GM12878 (cell line): ENCODE results near the gene LETM1. TPM values are rescaled to one million over a fixed set of nuclear protein-coding genes. Genes with fewer than 3 reads are reported as not detected.

Source experiments
- ATAC-seq: fragments of 200-7000 bp; cut with Tn5 transposase; 3 replicates; pipeline ENCODE4 v1.9.1; 2020; ENCODE audit warnings: mild to moderate bottlenecking, moderate library complexity
- BruUV-seq: library from RNA; stranded (reverse); fragments of 400-500 nt; replicated peaks from 2 replicates; lab custom pipeline; 2021; lab: Mats Ljungman, UMichigan
- CTCF ChIA-PET: fragments of 300-600 bp; sonication (Branson Sonifier 250); formaldehyde crosslinking; extraction: SDS; loops from one replicate; lab custom pipeline; 2021; ENCODE audit warnings: inconsistent platforms; lab: Yijun Ruan, JAX
- POLR2A ChIA-PET: fragments of 350-600 bp; formaldehyde crosslinking; extraction: SDS; loops from one replicate; lab custom pipeline; 2021; ENCODE audit warnings: inconsistent platforms; lab: Charles Lee
- RAD21 ChIA-PET: fragments of 300-600 bp; sonication (Branson Sonifier 250); formaldehyde crosslinking; loops from one replicate; lab custom pipeline; 2023; ENCODE audit warnings: antibody characterized with exemption; ENCODE audit not compliant: unreplicated experiment; lab: Charles Lee
- SMC1A ChIA-PET: fragments of 300-600 bp; sonication (Branson Sonifier 250); formaldehyde crosslinking; loops from one replicate; lab custom pipeline; 2023; ENCODE audit not compliant: unreplicated experiment, uncharacterized antibody; lab: Charles Lee
- DNase-seq: peaks from one replicate; pipeline ENCODE4 v3.0.0-alpha.2; 2011; ENCODE audit warnings: low read depth, low spot score
- FAIRE-seq: peaks from 3 replicates; lab custom pipeline; 2011; peaks lifted over from hg19 to GRCh38; lab: Jason Lieb, UNC
- H2AFZ ChIP-seq: 2 replicates; pipeline ENCODE4 v1.6.0; 2011; ENCODE audit warnings: low read depth, low read length, control low read depth; ENCODE audit not compliant: control insufficient read depth
- H3K27ac ChIP-seq: 2 replicates; pipeline ENCODE4 v1.5.1; 2011; ENCODE audit warnings: control low read depth; ENCODE audit not compliant: control insufficient read depth, insufficient read depth
- H3K27me3 ChIP-seq, 2 experiments: replicated peaks in 1 of 2; 2 replicates each; pipeline versions ENCODE4 v1.6.0 to v1.6.1; 2011; ENCODE audit warnings: low read length in 1 of 2; ENCODE audit not compliant: control insufficient read depth in 2 of 2, insufficient read depth in 2 of 2
- H3K36me3 ChIP-seq, 2 experiments: 2 replicates each; pipeline ENCODE4 v1.5.1; 2011; ENCODE audit warnings: low read length in 1 of 2; ENCODE audit not compliant: control insufficient read depth in 2 of 2, insufficient read depth in 2 of 2
- H3K4me1 ChIP-seq: 2 replicates; pipeline ENCODE4 v1.6.1; 2011; ENCODE audit warnings: mild to moderate bottlenecking, low read length, moderate library complexity, mixed read lengths; ENCODE audit not compliant: control insufficient read depth, insufficient read depth
- H3K4me2 ChIP-seq: 2 replicates; pipeline ENCODE4 v1.6.0; 2011; ENCODE audit warnings: control low read depth; ENCODE audit not compliant: control insufficient read depth, insufficient read depth
- H3K4me3 ChIP-seq: fragments of 200-600 bp; sonication (generic); 2 replicates; pipeline ENCODE4 v1.5.1; 2016
- H3K79me2 ChIP-seq: 2 replicates; pipeline ENCODE4 v1.6.0; 2011; ENCODE audit warnings: low read length; ENCODE audit not compliant: control insufficient read depth, insufficient read depth
- H3K9ac ChIP-seq: 2 replicates; pipeline ENCODE4 v1.8.0; 2011; ENCODE audit warnings: low read length, control low read depth, mixed read lengths; ENCODE audit not compliant: control insufficient read depth, insufficient read depth
- H3K9me3 ChIP-seq: replicated peaks from 3 replicates; pipeline ENCODE4 v1.5.1; 2011; ENCODE audit warnings: mild to moderate bottlenecking, low read length; ENCODE audit not compliant: control insufficient read depth, insufficient read depth
- H4K20me1 ChIP-seq: 2 replicates; pipeline ENCODE4 v1.6.0; 2011; ENCODE audit not compliant: control insufficient read depth, insufficient read depth
- ASH2L ChIP-seq: fragments of 300-600, 200-600 bp; sonication (generic); IDR thresholded peaks from 2 replicates; pipeline ENCODE4 v1.6.1; 2017; ENCODE audit warnings: low read depth, mild to moderate bottlenecking, borderline replicate concordance
- BRCA1 ChIP-seq: IDR thresholded peaks from 2 replicates; pipeline ENCODE4 v1.6.1; 2011; ENCODE audit warnings: low read depth, low read length, improper control_type of control experiment
- FOS ChIP-seq: IDR thresholded peaks from 3 replicates; pipeline ENCODE4 v1.6.1; 2011; ENCODE audit warnings: borderline replicate concordance; ENCODE audit not compliant: insufficient read length; ENCODE audit errors: extremely low read depth
- HDGF ChIP-seq: fragments of 450-650 bp; IDR thresholded peaks from 2 replicates; pipeline ENCODE4 v1.6.1; 2016; ENCODE audit warnings: antibody characterized with exemption
- KLF5 ChIP-seq: fragments of 450-650 bp; IDR thresholded peaks from 2 replicates; pipeline ENCODE4 v1.6.1; 2014; ENCODE audit warnings: mild to moderate bottlenecking; ENCODE audit not compliant: partially characterized antibody
- MYB ChIP-seq: fragments of 150-350 bp; IDR thresholded peaks from 2 replicates; pipeline ENCODE4 v1.6.1; 2014; ENCODE audit warnings: mild to moderate bottlenecking, low read depth, low read length, borderline replicate concordance
- MYC ChIP-seq: IDR thresholded peaks from 2 replicates; pipeline ENCODE4 v1.6.1; 2011; ENCODE audit warnings: mild to moderate bottlenecking, low read length, moderate library complexity, inconsistent platforms; ENCODE audit not compliant: insufficient read depth, insufficient replicate concordance, insufficient read length, severe bottlenecking
- PAX5 ChIP-seq: IDR thresholded peaks from 2 replicates; pipeline ENCODE4 v1.6.1; 2011; ENCODE audit warnings: low read depth, low read length, borderline replicate concordance
- POLR2AphosphoS5 ChIP-seq: IDR thresholded peaks from 2 replicates; pipeline ENCODE4 v1.6.1; 2011; ENCODE audit warnings: mild to moderate bottlenecking, low read length, inconsistent platforms
- POU2F2 ChIP-seq: IDR thresholded peaks from 3 replicates; pipeline ENCODE4 v1.6.1; 2011; ENCODE audit warnings: low read depth, mild to moderate bottlenecking, low read length, borderline replicate concordance
- RELA ChIP-seq: fragments of 450-650 bp; IDR thresholded peaks from 2 replicates; pipeline ENCODE4 v1.8.0; 2014; ENCODE audit warnings: borderline replicate concordance; ENCODE audit not compliant: partially characterized antibody
- RUNX3 ChIP-seq: IDR thresholded peaks from 2 replicates; pipeline ENCODE4 v1.6.1; 2012; ENCODE audit warnings: low read length, inconsistent platforms
- SIN3A ChIP-seq: IDR thresholded peaks from 2 replicates; pipeline ENCODE4 v1.6.1; 2012; ENCODE audit warnings: low read depth, low read length, improper control_type of control experiment
- TARDBP ChIP-seq: IDR thresholded peaks from 2 replicates; pipeline ENCODE4 v1.6.1; 2016; ENCODE audit warnings: borderline replicate concordance
- ZNF207 ChIP-seq: fragments of 450-650 bp; IDR thresholded peaks from 2 replicates; pipeline ENCODE4 v1.6.1; 2014; ENCODE audit warnings: antibody characterized with exemption, mild to moderate bottlenecking, borderline replicate concordance
- WGBS: methylation state at CpG from one replicate; pipeline ENCODE4 v1.1.6; 2016; ENCODE audit warnings: low lambda C conversion rate; ENCODE audit not compliant: insufficient replicate concordance, insufficient coverage; ENCODE audit errors: missing lambda C conversion rate; 5-methylcytosine and 5-hydroxymethylcytosine counted together
- in situ Hi-C: fragments of 300-500 bp; cut with MboI; formaldehyde crosslinking; loops from 9 replicates; pipeline ENCODE4 v1.14.3; 2018; ENCODE audit warnings: mixed read lengths
- intact Hi-C: fragments of 100-400 bp; cut with micrococcal nuclease; formaldehyde crosslinking; loops from one replicate; pipeline ENCODE4 v1.14.2; 2022; ENCODE audit not compliant: unreplicated experiment
- polyA plus RNA-seq, 11 experiments: library from polyadenylated mRNA; depleted of rRNA in 4 of 11; unstranded in 6 of 11; stranded (reverse) in 5 of 11; fragments of >200 nt; fragmentation: Nextera tagmentation in 4 of 11; fragmentation: Illumina TruSeq in 1 of 11; extraction: Ambion mirVana in 4 of 11; extraction: Trizol in 1 of 11; gene quantifications; 1 replicate in 1 of 11; 2 replicates in 10 of 11; pipeline versions ENCODE4 v1.2.1 to v1.2.3, GENCODE V29; 2011 to 2016; ENCODE audit warnings: inconsistent platforms in 2 of 11, missing spikeins in 2 of 11, low read depth in 1 of 11
- total RNA-seq, 4 experiments: library from RNA; depleted of rRNA in 3 of 4; stranded (reverse); fragments of >200 nt in 3 of 4; fragmentation: Illumina TruSeq in 1 of 4; extraction: Trizol in 1 of 4; gene quantifications; 2 replicates each; pipeline versions ENCODE4 v1.2.1 to v1.2.3, GENCODE V29; 2013 to 2021

LETM1 gene
- total and polyA plus RNA-seq, 10 of the 15 experiments (the other 5 are each of a cell fraction or from before 2014, with no cell fraction given), result 2.6 to 65.2 (median 30.2) TPM

- TF ChIP-seq TARDBP (no peak), POU2F2 (no peak)
These were observed 49.8 kb downstream of the LETM1 start (continued) for GRCh38 chr4:1806223-1806564.

DNA sequence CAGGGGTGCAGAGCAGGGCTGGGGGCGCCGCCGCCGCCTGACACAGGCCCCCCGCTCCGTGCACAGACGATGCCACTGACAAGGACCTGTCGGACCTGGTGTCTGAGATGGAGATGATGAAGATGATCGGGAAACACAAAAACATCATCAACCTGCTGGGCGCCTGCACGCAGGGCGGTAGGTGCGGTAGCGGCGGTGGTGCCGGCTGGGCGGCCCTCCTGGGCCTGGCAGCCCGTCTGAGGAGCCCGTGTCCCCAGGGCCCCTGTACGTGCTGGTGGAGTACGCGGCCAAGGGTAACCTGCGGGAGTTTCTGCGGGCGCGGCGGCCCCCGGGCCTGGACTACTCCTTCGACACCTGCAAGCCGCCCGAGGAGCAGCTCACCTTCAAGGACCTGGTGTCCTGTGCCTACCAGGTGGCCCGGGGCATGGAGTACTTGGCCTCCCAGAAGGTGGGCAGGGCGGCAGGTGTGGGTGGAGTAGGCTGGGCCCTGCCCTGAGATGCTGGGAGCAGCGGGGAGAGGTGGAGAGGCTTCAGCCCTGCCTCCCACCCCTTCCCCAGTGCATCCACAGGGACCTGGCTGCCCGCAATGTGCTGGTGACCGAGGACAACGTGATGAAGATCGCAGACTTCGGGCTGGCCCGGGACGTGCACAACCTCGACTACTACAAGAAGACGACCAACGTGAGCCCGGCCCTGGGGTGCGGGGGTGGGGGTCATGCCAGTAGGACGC lies 50.3 kb downstream of the LETM1 start:
- TF ChIP-seq KLF5, result no peak
- TF ChIP-seq ASH2L, result no peak
- TF ChIP-seq RUNX3, result no peak
- no peak for TF ChIP-seq PAX5
- TF ChIP-seq BRCA1, result no peak
- no peak for TF ChIP-seq HDGF
- no peak for TF ChIP-seq MYC
- TF ChIP-seq MYB, result no peak
- TF ChIP-seq FOS, result no peak
- no peak for TF ChIP-seq SIN3A
- TF ChIP-seq RELA, result no peak
- TF ChIP-seq ZNF207, result no peak
- TF ChIP-seq POLR2AphosphoS5, result no peak
- FAIRE-seq, result no peak
- Histone ChIP-seq H3K27me3 (no peaks in the 10 kb centered on the region), H3K4me2 (no peak overlapping the region), H3K36me3 (no peaks in the 10 kb centered on the region), H3K27ac (no peak overlapping the region), H3K9ac (no peak overlapping the region), H3K79me2 (no peaks in the 10 kb centered on the region), H3K4me1 (no peaks in the 10 kb centered on the region; the same call in 1 of the 2 replicates), H2AFZ (no peak overlapping the region), H4K20me1 (no peaks in the 10 kb centered on the region), H3K9me3 (no peaks in the 10 kb centered on the region), H3K4me3 (no peak overlapping the region)
- ChIA-PET POLR2A (no interaction called here), SMC1A (no interaction called here), CTCF (no interaction called here), RAD21 (no interaction called here)
- 67% methylated on average over 43 of the region's 47 CpGs for whole genome bisulfite sequencing
- DNase-seq, result no peak
- ATAC-seq, result no peak
- in situ Hi-C loops (no loop called here), intact Hi-C loops (no loop called here)
- no TSS peak for BruUV-seq
